ENCODE results near the gene RAF1.

RAF1 gene

GRCh38 chr3:12686096-12686495 is 22.2 kb upstream of the RAF1 start:
- Histone ChIP-seq H3K9me2 (replicated peaks; ENCODE audit: insufficient read depth, low read length) (no peaks in the 10 kb centered on the region), H3K79me2 (ENCODE audit: low read length) (no peaks in the 10 kb centered on the region), H3K4me3 (ENCODE audit: low read length) (no peak overlapping the region), H3K27ac (ENCODE audit: low read length) (no peak overlapping the region), H4K20me1 (ENCODE audit: insufficient read depth, low read length) (no peaks in the 10 kb centered on the region), H3F3A (ENCODE audit: insufficient read depth, low read length) (no peaks in the 10 kb centered on the region), H3K9ac (ENCODE audit: low read length) (no peak overlapping the region), H3K4me2 (ENCODE audit: low read depth, low read length) (no peak overlapping the region), H3K4me1 (ENCODE audit: low read length) (no peaks in the 10 kb centered on the region), H3K27me3 (replicated peaks; ENCODE audit: insufficient read depth, low read length) (no peaks in the 10 kb centered on the region), H3K36me3 (replicated peaks; ENCODE audit: insufficient read depth, low read length) (no peaks in the 10 kb centered on the region), H3K9me3 (replicated peaks; ENCODE audit: insufficient read depth, low read length) (no peaks in the 10 kb centered on the region), H2AFZ (ENCODE audit: low read length) (no peak overlapping the region)
- TF ChIP-seq EZH2 (optimal IDR thresholded peaks at IDR 0.05; ENCODE audit: low read depth, low read length) (no peak), EZH2phosphoT487 (IDR thresholded peaks at IDR 0.05; ENCODE audit: low read length) (no peak)
- TF ChIP-seq, protein P1, sequence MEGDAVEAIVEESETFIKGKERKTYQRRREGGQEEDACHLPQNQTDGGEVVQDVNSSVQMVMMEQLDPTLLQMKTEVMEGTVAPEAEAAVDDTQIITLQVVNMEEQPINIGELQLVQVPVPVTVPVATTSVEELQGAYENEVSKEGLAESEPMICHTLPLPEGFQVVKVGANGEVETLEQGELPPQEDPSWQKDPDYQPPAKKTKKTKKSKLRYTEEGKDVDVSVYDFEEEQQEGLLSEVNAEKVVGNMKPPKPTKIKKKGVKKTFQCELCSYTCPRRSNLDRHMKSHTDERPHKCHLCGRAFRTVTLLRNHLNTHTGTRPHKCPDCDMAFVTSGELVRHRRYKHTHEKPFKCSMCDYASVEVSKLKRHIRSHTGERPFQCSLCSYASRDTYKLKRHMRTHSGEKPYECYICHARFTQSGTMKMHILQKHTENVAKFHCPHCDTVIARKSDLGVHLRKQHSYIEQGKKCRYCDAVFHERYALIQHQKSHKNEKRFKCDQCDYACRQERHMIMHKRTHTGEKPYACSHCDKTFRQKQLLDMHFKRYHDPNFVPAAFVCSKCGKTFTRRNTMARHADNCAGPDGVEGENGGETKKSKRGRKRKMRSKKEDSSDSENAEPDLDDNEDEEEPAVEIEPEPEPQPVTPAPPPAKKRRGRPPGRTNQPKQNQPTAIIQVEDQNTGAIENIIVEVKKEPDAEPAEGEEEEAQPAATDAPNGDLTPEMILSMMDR (IDR thresholded peaks at IDR 0.05; ENCODE audit: low read length), result no peak
- no peak for DNase-seq

- no peak for TF ChIP-seq EZH2 (optimal IDR thresholded peaks at IDR 0.05; ENCODE audit: low read depth, low read length)
- TF ChIP-seq, protein P1 (IDR thresholded peaks at IDR 0.05; ENCODE audit: low read length), result no peak
- no peak for TF ChIP-seq EZH2phosphoT487 (IDR thresholded peaks at IDR 0.05; ENCODE audit: low read length)
- Histone ChIP-seq H3K4me2 (ENCODE audit: low read depth, low read length) (no peak overlapping the region), H3K27ac (ENCODE audit: low read length) (no peak overlapping the region), H3K9ac (ENCODE audit: low read length) (no peak overlapping the region), H4K20me1 (ENCODE audit: insufficient read depth, low read length) (no peaks in the 10 kb centered on the region), H3K4me1 (ENCODE audit: low read length) (no peaks in the 10 kb centered on the region), H3K9me3 (replicated peaks; ENCODE audit: insufficient read depth, low read length) (no peaks in the 10 kb centered on the region), H3K36me3 (replicated peaks; ENCODE audit: insufficient read depth, low read length) (no peaks in the 10 kb centered on the region), H3K4me3 (ENCODE audit: low read length) (no peak overlapping the region), H3K27me3 (replicated peaks; ENCODE audit: insufficient read depth, low read length) (no peaks in the 10 kb centered on the region), H3K9me2 (replicated peaks; ENCODE audit: insufficient read depth, low read length) (no peaks in the 10 kb centered on the region), H2AFZ (ENCODE audit: low read length) (no peak overlapping the region), H3K79me2 (ENCODE audit: low read length) (no peaks in the 10 kb centered on the region), H3F3A (ENCODE audit: insufficient read depth, low read length) (no peaks in the 10 kb centered on the region)
- DNase-seq, result no peak
These were observed 18.1 kb upstream of the RAF1 start for GRCh38 chr3:12681943-12682390.

DNA sequence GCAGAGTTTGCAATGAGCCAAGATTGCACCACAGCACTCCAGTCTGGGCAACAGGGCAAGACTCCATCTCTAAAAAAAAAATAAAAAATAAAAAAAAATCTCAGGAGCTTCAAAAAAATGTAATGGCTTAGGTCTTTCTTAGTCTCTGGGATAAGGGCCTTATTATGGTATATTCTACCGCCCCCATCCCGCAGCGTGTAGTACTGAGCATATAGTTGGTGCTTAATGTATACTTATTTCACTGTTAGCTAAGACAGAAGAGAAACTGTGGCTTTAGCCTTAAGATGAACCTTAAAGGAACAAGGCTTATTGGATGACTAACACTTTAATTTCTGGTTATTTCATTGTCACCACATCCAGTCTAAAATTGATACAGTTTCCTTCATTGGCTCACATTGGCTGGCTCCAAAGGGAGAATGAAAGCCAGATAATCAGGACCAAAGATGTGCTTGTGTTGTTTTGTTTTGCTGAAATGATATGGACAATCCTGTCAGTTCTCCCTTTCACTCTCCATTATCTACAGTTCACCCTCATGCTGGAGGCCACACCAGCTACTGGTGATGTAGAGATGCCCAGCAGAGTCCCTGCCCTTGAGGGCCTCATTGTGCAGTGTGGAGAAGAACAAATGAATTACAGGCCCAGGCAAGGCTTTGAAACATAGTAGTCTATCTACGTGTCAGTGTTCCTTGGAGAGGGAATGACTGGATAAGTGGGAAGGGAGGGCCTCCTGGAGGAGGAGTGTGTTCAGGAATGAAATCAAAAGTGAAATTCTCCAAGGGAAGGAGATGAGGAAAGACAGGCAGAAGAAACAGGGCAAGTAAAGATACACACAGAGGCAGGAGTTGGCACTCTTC is 17.4 kb upstream of the RAF1 start:
- Histone ChIP-seq H3K4me2 (ENCODE audit: low read depth, low read length) (no peak overlapping the region), H3K9me3 (replicated peaks; ENCODE audit: insufficient read depth, low read length) (no peaks in the 10 kb centered on the region), H3K4me1 (ENCODE audit: low read length) (no peaks in the 10 kb centered on the region), H3K9me2 (replicated peaks; ENCODE audit: insufficient read depth, low read length) (no peaks in the 10 kb centered on the region), H3K27me3 (replicated peaks; ENCODE audit: insufficient read depth, low read length) (no peaks in the 10 kb centered on the region), H4K20me1 (ENCODE audit: insufficient read depth, low read length) (no peaks in the 10 kb centered on the region), H3K36me3 (replicated peaks; ENCODE audit: insufficient read depth, low read length) (no peaks in the 10 kb centered on the region), H3K9ac (ENCODE audit: low read length) (no peak overlapping the region), H2AFZ (ENCODE audit: low read length) (no peak overlapping the region), H3K79me2 (ENCODE audit: low read length) (no peaks in the 10 kb centered on the region), H3K27ac (ENCODE audit: low read length) (no peak overlapping the region), H3K4me3 (ENCODE audit: low read length) (no peak overlapping the region), H3F3A (ENCODE audit: insufficient read depth, low read length) (no peaks in the 10 kb centered on the region)
- TF ChIP-seq EZH2 (optimal IDR thresholded peaks at IDR 0.05; ENCODE audit: low read depth, low read length) (no peak), EZH2phosphoT487 (IDR thresholded peaks at IDR 0.05; ENCODE audit: low read length) (no peak)
- TF ChIP-seq, protein P1 (IDR thresholded peaks at IDR 0.05; ENCODE audit: low read length), result no peak
- no peak for DNase-seq

All from MM.1S (cell line).